H7 (cell line): ENCODE results near the gene CLDN3. TPM values are rescaled to one million over a fixed set of nuclear protein-coding genes. Genes with fewer than 3 reads are reported as not detected.
"Not testable (repeated sequence)": the region's sequence is repeated elsewhere in the genome, so short reads cannot be mapped to it uniquely, and the experiment has no call there.

ENCODE experiments used
- DNase-seq: peaks from one replicate; pipeline ENCODE4 v3.0.0; 2012
- H3K27me3 ChIP-seq: 2 replicates; pipeline ENCODE4 v1.6.0; 2011; ENCODE audit warnings: mild to moderate bottlenecking, low read length; ENCODE audit not compliant: control insufficient read depth, insufficient read depth
- H3K36me3 ChIP-seq: replicated peaks from 2 replicates; pipeline ENCODE4 v1.5.1; 2011; ENCODE audit warnings: low read length; ENCODE audit not compliant: control insufficient read depth, insufficient read depth
- H3K4me3 ChIP-seq: 2 replicates; pipeline ENCODE4 v1.5.1; 2011; ENCODE audit warnings: low read depth, mild to moderate bottlenecking, control low read depth, low read length, moderate library complexity; ENCODE audit not compliant: insufficient read depth
- total RNA-seq: library from RNA; depleted of rRNA; stranded (reverse); fragments of >200 nt; shearing (Covaris generic); gene quantifications from 2 replicates; pipeline ENCODE4 v1.2.3, GENCODE V29; 2014; rRNA removed

Gene CLDN3, protein sequence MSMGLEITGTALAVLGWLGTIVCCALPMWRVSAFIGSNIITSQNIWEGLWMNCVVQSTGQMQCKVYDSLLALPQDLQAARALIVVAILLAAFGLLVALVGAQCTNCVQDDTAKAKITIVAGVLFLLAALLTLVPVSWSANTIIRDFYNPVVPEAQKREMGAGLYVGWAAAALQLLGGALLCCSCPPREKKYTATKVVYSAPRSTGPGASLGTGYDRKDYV
- total RNA-seq: 3.3 and 5.9 TPM in 2 replicates

DNA sequence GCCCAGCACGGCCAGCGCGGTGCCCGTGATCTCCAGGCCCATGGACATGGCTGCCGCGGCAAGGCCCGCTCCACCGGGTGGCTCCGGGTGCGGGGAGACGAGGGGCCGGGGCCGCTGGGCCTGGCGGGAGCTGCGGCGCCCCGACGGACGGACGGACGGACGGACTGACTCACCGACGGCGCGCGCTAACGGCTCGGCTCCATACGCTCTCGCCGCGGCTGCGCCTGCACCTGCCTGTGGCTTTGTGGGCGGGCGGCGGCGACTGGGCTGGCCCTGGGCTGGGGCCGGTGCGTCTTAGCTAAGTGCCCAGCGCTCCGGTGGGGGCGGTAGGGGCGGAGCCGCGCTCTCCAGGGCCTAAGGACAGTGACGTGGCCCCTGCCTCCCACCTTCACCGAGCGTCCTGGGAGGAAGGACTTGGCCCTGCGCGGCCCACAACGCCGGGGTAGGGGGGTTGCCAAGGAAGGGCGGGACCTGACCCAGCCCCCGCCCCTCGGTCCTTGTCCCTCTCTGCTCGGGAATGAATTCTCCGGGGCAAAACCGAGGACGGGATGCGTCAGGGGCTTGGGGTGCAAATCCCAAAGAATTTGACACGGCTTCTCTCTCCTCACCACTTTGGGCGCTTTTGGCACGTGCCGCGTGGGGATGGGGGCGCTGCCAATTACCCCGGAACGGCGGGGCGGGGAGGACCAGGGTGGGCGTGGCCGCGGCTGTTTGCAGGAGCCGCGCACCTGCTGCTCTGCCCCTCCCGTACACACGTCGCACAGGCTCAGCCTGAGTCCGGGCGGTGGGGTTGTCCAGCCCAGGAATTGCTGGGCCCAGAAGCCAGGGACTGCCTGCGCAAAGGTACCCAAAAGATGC lies at the start of gene CLDN3:
CLDN3 (minus strand) TSS at position 269 of the 858 bp plus-strand sequence; CDS start at position 48, 221 bp downstream.
- Histone ChIP-seq H3K27me3 (peaks cover 15% of the 10 kb centered on the region; the same call in 1 of the 2 replicates), H3K4me3 (peak within 1 kb of the TSS; percentile 54), H3K36me3 (no peaks in the 10 kb centered on the region)
- DNase-seq: peak; percentile 97

DNA sequence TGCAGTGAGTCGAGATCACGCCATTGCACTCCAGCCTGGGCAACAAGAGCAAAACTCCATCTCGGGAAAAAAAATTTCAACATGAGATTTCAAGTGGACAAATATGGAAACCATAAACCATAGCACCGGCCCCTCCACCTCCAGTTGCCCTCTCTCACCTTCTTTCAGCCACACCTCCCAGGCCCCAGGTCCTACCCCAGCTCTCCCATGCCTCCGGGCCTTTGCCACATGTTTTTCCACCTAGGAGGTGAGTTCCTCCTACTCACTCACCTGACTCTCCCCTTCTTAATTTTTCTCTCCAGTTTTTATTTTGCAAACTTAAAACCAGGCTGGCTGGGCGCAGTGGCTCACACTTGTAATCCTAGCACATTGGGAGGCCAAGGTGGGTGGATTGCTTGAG lies 47.1 kb upstream of the CLDN3 start:
- Histone ChIP-seq H3K27me3 (no peaks in the 10 kb centered on the region), H3K4me3 (no peak overlapping the region), H3K36me3 (no peaks in the 10 kb centered on the region)
- no peak for DNase-seq

DNA sequence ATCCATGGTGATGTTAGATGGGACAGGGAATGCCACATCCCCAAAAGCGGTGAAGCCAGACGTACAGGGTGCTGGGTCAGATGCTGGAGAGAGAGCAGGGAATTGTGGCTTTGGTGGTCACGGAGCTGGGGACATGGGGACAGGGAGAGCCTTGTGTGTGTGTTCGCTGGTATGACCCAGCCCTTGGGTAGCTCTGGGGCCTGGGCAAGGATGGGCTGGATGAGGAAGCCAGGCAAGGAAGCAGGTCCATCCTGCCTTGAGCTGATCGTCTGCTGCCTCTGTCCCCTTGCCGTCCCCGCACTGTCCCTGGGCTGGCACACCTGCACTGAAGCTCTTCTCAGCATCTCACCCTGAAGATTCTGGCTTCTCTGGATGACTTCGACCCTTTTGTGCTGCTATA lies 45.4 kb upstream of the CLDN3 start:
- DNase-seq: no peak
- Histone ChIP-seq H3K4me3 (no peak overlapping the region), H3K27me3 (no peaks in the 10 kb centered on the region), H3K36me3 (no peaks in the 10 kb centered on the region)

DNA sequence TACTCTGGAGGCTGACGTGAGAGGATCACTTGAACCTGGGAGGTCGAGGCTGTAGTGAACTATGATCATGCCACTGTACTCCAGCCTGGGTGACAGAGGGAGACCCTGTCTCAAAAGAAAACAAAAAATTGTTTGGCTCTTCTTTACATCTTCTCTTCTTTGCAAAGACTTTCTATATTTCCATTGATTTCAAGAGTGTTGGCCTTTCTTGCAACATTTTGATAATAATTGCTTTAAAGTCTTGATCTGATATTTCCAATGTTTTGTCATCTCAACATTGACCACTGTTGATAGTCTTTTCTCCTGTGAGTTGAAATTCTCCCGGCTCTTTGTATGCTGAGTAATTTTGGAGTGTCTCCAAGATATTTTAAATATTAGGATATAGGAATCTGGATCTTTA lies 42.9 kb upstream of the CLDN3 start:
- no peak overlapping the region for H3K4me3 ChIP-seq
- DNase-seq: no peak
- H3K36me3 ChIP-seq: no peaks in the 10 kb centered on the region
- H3K27me3 ChIP-seq: no peaks in the 10 kb centered on the region

DNA sequence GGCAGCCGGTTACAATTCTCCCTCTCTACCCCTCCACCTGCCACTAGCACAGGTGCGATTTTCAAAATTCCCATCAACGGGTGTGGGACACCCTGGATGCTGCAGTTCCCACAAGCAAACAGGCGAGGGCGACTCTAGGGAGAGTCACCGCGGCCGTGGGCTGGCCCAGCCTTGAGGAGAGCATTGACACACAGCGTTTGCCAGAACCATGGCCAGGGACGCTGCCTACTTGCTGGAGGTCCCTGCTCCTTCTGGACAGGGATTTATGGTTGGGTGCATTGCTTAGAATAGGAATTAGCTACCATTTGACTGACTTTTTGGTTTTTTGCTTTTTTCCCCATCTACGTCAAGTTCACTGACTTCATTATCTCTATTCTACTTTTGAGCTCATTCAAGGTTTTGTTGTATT lies 41.7 kb upstream of the CLDN3 start:
- Histone ChIP-seq H3K36me3 (no peaks in the 10 kb centered on the region), H3K27me3 (no peaks in the 10 kb centered on the region), H3K4me3 (no peak overlapping the region)
- peak; percentile 90 for DNase-seq

DNA sequence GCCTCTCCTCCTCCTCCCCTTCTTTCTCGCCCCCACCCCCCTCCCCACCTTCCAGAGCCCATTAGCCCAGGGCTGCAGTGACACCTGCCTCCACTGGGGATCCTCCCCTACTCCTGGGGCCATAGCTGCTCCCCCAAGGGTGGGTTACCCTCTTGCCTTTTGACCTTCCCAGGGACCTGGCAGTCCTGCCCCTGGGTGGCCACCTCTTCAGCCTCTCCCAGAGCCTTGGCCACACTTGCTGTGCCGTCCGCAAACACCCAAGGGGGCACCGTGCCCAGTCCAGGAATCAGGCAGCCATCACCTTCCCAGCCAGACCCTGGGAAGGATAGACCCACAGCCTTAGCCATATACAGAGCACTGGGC lies 40.9 kb upstream of the CLDN3 start:
- no peaks in the 10 kb centered on the region for H3K27me3 ChIP-seq
- no peaks in the 10 kb centered on the region for H3K36me3 ChIP-seq
- peak; percentile 90 for DNase-seq
- no peak overlapping the region for H3K4me3 ChIP-seq

DNA sequence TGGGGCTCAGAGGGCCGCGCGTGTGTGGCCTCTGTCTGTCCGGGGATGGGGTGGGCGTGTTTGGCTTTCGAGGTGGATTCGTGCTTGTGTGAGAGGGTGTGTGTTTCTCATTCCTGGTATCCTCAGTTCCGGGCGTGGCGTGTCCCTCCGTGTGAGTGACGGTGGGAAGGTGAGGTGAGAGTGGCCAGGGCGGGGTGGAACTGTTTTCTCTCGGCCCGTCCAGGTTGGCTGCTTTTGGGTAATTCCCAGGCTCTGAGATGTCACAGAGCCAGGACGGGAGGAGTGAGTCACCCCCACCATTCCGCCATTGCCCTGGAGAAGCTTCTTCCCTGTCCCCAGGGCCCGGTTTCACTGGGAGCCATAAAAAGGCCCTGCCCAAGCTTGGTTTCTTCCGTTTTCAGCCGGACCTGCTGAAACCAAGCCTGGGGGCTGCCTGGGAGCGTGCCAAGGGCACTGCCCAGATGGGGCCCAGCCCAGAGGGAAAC lies 39.4 kb upstream of the CLDN3 start:
- peak; percentile 45 for DNase-seq
- no peaks in the 10 kb centered on the region for H3K27me3 ChIP-seq
- H3K4me3 ChIP-seq: no peak overlapping the region
- no peaks in the 10 kb centered on the region for H3K36me3 ChIP-seq

DNA sequence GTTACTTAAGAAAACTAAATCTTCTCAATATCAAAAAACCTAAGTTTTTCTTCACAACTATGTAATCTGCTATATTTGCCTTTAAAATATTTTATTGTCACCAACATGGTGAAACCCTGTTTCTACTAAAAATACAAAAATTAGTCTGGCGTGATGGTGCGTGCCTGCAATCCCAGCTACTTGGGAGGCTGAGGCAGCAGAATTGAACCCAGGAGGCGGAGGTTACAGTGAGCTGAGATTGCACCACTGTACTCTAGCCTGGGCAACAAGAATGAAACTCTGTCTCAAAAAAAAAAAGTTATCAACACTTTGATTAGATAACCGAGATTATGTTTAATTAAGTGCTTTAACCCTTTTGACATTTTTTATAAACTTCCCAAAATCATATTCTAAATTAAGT lies 32.4 kb upstream of the CLDN3 start:
- Histone ChIP-seq H3K4me3 (no peak overlapping the region), H3K27me3 (no peaks in the 10 kb centered on the region), H3K36me3 (no peaks in the 10 kb centered on the region)
- no peak for DNase-seq

DNA sequence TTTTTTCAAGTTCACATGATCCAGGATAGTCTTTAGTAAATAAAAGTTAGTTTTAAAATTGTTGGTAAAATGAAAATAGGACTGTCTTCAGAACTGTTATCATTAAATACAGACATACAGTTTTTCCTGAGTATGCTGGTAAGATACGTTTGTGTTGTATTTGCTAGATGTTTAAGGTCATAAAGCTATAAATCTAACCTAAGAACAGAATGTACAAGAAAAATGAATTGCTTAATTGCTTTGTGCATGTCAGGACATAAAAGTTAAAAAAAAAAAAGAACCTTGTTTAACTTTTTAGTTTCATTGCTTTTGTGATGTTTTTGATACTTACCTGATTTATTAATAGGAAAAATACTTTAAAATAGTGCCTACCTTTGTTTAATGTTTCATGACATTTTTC lies 31.5 kb upstream of the CLDN3 start:
- DNase-seq: no peak
- H3K4me3 ChIP-seq: no peak overlapping the region
- no peaks in the 10 kb centered on the region for H3K27me3 ChIP-seq
- no peaks in the 10 kb centered on the region for H3K36me3 ChIP-seq

DNA sequence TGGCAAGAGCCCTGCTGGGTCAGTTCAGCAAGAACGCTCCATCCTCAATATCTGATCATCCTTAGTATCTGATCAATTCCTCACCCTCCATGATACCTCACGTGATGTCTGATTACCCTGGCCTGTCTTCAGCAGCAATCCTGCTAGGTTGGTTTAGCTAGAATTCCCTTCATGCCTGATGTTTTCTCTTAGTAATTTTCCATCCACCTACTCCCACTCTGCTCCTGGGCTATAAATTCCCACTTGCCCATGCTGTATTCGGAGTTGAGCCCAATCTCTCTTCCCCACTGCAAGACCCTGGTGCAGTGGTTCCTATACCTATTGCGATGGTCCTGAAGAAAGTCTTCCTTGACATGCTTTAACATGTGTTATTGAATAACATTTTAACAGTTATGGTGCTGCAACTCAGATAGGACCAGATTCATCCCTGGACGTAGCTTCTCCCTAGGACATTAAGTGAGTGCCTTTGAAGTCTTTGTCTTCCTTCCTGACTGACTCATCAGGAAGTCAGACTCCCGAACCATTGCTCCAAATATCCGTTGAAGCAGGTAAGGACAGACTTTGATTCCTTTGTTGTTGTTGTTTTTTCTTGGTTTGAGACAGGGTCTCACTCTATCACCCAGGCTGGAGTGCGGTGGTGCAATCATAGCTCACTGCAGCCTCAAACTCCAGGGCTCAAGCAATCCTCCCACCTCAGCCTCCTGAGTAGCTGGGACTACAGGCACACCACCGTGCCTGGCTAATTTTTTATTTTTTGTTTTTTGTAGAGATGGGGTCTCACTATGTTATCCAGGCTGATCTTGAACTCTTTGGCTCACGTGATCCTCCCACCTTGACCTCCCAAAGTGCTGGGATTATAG lies 29.4 kb upstream of the CLDN3 start:
- H3K4me3 ChIP-seq: no peak overlapping the region
- H3K36me3 ChIP-seq: no peaks in the 10 kb centered on the region
- no peaks in the 10 kb centered on the region for H3K27me3 ChIP-seq
- DNase-seq: no peak

DNA sequence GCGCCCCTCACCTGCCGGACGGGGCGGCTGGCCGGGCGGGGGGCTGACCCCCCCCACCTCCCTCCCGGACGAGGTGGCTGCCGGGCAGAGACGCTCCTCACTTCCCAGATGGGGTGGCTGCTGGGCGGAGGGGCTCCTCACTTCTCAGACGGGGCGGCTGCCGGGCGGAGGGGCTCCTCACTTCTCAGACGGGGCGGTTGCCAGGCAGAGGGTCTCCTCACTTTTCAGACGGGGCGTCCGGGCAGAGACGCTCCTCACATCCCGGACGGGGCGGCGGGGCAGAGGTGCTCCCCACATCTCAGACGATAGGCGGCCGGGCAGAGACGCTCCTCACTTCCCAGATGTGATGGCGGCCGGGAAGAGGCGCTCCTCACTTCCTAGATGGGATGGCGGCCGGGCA lies 27.1 kb upstream of the CLDN3 start:
- H3K36me3 ChIP-seq, H3K4me3 ChIP-seq, DNase-seq, H3K27me3 ChIP-seq: not testable (repeated sequence)

DNA sequence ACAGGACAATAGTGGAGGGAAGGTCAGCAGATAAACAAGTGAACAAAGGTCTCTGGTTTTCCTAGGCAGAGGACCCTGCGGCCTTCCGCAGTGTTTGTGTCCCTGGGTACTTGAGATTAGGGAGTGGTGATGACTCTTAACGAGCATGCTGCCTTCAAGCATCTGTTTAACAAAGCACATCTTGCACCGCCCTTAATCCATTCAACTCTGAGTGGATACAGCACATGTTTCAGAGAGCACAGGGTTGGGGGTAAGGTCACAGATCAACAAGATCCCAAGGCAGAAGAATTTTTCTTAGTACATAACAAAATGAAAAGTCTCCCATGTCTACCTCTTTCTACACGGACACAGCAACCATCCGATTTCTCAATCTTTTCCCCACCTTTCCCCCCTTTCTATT lies 26.6 kb upstream of the CLDN3 start:
- DNase-seq, H3K4me3 ChIP-seq, H3K36me3 ChIP-seq, H3K27me3 ChIP-seq: not testable (repeated sequence)

DNA sequence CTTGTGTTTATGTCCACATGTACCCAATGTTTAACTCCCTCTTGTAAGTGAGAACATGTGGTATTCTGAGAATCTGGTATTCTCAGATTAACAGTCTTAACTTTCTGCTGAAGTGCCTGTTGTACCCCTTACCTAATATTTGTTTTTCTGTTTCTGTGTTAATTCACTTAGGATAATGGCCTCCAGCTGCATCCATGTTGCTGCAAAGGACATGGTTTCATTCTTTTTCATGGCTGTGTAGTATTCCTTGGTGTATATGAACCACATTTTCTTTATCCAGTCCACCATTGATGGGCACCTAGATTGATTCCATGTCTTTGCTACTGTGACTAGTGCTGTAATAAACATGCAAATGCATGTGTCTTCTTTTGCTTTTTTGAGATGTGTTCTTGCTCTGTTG lies 25.1 kb upstream of the CLDN3 start:
- not testable (repeated sequence) for H3K27me3 ChIP-seq, H3K4me3 ChIP-seq, H3K36me3 ChIP-seq, DNase-seq

DNA sequence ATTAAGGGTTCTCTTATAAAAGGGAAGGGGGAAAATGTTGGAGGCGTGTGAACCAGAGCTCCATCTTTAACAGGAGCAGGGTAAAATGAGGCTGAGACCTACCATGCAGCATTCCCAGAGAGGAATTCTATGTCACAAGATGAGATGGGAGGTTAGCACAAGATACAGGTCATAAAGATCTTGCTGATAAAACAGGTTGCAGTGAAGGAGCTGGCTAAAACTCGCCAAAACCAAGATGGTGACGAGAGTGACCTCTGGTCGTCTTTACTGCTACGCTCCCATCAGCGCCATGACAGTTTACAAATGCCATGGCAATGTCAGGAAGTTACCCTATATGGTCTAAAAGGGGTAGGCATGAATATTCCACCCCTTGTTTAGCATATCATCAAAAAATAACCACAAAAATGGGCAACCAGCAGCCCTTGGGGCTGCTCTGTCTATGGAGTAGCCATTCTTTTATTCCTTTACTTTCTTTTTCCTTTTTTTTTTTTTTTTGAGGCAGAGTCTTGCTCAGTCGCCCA lies 21.2 kb upstream of the CLDN3 start:
- not testable (repeated sequence) for H3K4me3 ChIP-seq, H3K27me3 ChIP-seq, DNase-seq, H3K36me3 ChIP-seq
